GM19043 (cell line): Measurements from ENCODE around the gene AP1G1.

Source experiments
- ATAC-seq: cut with Tn5 transposase; IDR thresholded peaks from one replicate; pipeline ENCODE4 v1.9.1; 2021; ENCODE audit warnings: low read depth; ENCODE audit not compliant: unreplicated experiment

The AP1G1 gene

GRCh38 chr16:71762186-71762585 lies 46.4 kb downstream of the AP1G1 start:
- no peak for ATAC-seq

- ATAC-seq = no peak
Measured at GRCh38 chr16:71761097-71761496, 47.5 kb downstream of the AP1G1 start.

- no peak for ATAC-seq
Measured at GRCh38 chr16:71758293-71758760, 50.3 kb downstream of the AP1G1 start.

GRCh38 chr16:71754652-71755051 lies 54.0 kb downstream of the AP1G1 start:
- ATAC-seq = no peak

- no peak for ATAC-seq
Measured at GRCh38 chr16:71754108-71754507, 54.5 kb downstream of the AP1G1 start.

GRCh38 chr16:71748226-71748625 lies 60.4 kb downstream of the AP1G1 start:
- no peak for ATAC-seq

- no peak for ATAC-seq
Measured at GRCh38 chr16:71746442-71747046, 62.1 kb downstream of the AP1G1 start.

GRCh38 chr16:71738855-71739254 lies 69.8 kb downstream of the AP1G1 start:
- no peak for ATAC-seq

- no peak for ATAC-seq
Measured at GRCh38 chr16:71737501-71737900, 71.1 kb downstream of the AP1G1 start.

GRCh38 chr16:71734511-71734910 lies 74.1 kb downstream of the AP1G1 start:
- ATAC-seq = no peak

GRCh38 chr16:71732587-71732986 lies 76.0 kb downstream of the AP1G1 start:
- ATAC-seq = no peak

GRCh38 chr16:71727551-71728324 lies 80.9 kb downstream of the AP1G1 start:
- no peak for ATAC-seq

- ATAC-seq = no peak
Measured at GRCh38 chr16:71726476-71727315, 81.9 kb downstream of the AP1G1 start.

- ATAC-seq = no peak
Measured at GRCh38 chr16:71724320-71724751, 84.3 kb downstream of the AP1G1 start, which contains the start of gene PHLPP2. PHLPP2 (minus strand) TSS chr16:71724701; CDS start chr16:71714795, 9,906 bp downstream.

GRCh38 chr16:71723537-71724319 lies 84.9 kb downstream of the AP1G1 start:
- ATAC-seq = peak; percentile 57

- ATAC-seq = peak; percentile 16
Measured at GRCh38 chr16:71722801-71723536, 85.7 kb downstream of the AP1G1 start.

- ATAC-seq = no peak
Measured at GRCh38 chr16:71721066-71721740, 87.4 kb downstream of the AP1G1 start.

- ATAC-seq = no peak
Measured at GRCh38 chr16:71712501-71712900, 96.1 kb downstream of the AP1G1 start.

GRCh38 chr16:71711789-71712188 lies 96.8 kb downstream of the AP1G1 start:
- ATAC-seq = no peak
